ENCODE measurements around the gene RUNX3. TPM values are rescaled to one million over a fixed set of nuclear protein-coding genes. Genes with fewer than 3 reads are reported as not detected.
"Not testable (repeated sequence)": the region's sequence is repeated elsewhere in the genome, so short reads cannot be mapped to it uniquely, and the experiment has no call there.

Gene RUNX3
- polyA plus RNA-seq, 1 donor, result 0.27 TPM

GRCh38 chr1:24901791-24902470 lies 28.1 kb downstream of the RUNX3 start:
- DNase-seq, result no peak

GRCh38 chr1:24900985-24901781 lies 28.9 kb downstream of the RUNX3 start:
- no peak for DNase-seq

DNA sequence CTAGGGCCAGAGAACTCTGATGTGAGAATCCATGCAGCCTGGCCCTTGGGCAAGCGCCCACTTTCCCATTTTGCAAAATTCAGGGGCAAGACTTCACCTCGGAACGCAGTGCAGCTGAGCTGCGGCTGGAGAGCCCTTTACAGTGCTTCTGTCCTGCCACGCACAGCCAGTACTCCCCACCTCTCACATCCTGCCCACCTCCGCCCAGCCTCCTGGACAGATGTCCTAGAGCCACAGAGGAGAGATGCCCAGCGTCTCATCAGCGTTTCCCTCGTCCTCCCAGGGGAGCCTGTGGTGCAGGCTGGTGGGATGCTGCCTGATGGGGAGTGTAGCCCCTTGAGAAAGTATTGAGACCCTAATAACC lies 29.6 kb downstream of the RUNX3 start:
- DNase-seq, result no peak

DNA sequence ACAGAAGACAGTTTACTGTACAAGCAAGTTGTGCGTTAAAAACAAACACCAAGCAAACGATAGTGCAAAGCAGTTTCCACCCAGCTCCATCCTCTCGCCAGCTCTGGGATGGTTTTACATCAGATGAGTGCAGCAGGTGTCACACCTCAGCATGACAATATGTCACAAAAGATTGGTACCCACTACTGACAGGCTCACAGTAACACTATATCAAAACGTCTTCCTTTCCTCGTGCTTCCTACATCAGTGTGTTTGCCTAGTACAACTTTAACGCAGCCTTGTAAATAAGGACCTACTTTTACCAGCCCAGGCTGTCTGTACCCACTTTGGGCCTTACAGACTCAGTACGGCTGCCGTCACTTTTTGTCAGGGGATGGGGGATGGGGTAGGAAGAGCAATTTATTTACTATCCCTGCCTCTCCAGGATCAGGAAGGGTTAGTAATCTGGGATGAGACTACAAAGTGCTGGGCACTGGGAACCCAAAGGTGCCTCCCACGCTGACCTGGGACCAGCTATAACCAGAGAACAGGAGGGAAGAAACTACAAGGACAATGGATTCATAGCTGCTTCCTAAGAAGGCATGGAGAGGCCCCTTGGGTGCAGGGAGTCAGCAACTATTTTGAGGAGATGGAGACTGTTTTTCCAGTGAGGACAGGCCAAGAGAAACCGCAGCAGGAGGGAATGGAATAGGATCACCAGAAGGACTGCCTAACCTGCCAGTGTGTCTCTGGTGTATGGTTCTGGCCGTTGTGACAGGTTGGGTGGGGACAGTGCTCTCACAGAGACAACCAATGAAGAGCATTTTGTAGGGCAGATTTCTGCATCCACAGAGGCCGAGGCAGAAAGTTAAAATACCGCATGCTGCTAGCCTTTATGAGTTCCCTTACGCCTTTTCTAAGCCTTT lies 30.2 kb downstream of the RUNX3 start:
- no peak for DNase-seq

GRCh38 chr1:24898909-24899439 lies 31.1 kb downstream of the RUNX3 start:
- DNase-seq, result no peak

DNA sequence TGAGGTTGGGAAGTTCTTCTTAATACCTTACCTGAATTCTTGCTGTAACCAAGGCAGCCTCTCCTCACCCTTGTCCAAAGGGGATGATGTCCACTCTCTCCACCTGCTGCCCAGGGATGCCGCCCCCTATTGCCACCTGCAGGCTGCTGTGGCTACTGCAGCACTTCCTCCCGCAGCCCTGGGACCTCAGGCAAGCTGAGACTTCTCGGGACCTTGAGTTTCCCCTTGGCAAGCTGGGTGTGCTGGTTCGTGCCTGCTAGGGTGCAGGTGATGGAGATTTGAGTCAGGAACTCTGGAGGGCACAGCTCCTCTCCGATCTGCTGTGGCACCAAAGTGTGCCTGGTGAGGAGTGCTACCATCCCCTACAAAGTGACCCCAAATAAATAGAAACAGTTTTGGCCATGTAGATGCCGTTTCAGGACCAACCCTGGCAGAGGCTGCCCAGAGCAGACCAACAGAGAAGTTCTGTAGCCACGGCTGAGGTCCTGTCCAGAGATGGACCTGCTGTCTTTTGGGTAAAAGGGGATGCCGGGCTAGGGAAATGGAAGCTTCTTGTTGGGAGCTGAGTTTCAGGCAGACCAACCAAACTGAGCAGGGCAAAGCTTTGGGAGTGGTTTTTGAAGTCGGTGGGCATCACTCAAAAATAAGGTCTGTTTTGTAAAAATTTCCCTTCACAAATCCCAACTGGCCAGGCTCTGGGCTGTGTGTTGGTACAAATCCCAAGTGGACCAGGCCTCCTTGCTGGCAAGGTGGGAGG lies 31.7 kb downstream of the RUNX3 start:
- DNase-seq, result peak; percentile 25

GRCh38 chr1:24897263-24898151 lies 32.6 kb downstream of the RUNX3 start:
- DNase-seq, result no peak

DNA sequence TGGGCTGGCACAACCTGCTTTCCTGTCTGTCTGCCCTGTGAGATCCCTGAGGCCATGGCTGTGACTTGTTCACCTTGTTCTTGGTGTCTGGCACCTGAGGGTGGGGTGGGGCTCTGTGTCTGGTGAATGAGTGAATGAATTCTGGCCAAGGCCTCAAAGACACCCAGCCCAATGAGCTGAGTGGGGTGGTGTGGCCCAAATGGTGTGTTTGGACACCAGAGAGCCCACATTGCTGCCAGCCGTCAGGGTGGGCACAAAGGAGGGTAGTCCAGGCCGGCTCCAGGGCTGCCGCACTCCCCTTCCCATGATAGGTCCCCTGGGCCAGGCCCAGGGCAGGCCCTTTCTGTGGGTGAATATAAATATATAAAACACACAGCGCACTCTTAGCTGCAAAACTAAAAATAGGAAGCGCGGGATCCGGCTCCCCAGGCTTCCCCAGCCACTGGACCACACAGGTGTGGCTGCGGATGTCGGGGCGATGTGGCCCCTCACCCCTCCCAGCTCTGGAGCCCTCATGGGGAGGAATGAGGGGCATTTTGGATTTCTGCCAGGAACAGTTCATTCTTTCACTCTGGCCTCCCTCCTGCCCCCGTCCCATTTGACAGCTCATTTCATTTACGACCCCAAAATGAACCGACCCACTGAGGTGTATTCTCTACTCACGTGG lies 33.3 kb downstream of the RUNX3 start:
- no peak for DNase-seq

- no peak for DNase-seq
Measured at GRCh38 chr1:24896176-24896575, 33.9 kb downstream of the RUNX3 start.

GRCh38 chr1:24895511-24895910 lies 34.6 kb downstream of the RUNX3 start:
- no peak for DNase-seq

DNA sequence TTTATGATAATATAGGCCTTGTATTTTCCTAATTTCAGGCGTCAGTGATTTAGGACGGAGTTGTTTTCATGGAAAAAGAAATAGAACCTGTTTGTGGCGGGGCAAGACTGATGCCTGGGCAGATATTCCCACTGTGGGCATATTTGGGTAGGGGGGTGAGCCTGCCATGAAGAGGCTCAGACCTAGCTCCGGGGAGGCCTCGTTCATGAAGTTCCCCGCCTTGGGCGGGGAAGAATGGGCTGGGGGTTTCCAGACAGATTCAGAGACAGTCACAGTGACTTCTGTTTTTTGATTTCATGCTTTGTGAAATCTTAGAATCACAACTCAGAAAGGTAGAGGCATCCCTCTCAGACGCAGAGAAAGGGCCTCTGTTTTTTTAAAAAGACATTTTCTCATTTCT lies 36.1 kb downstream of the RUNX3 start:
- no peak for DNase-seq

DNA sequence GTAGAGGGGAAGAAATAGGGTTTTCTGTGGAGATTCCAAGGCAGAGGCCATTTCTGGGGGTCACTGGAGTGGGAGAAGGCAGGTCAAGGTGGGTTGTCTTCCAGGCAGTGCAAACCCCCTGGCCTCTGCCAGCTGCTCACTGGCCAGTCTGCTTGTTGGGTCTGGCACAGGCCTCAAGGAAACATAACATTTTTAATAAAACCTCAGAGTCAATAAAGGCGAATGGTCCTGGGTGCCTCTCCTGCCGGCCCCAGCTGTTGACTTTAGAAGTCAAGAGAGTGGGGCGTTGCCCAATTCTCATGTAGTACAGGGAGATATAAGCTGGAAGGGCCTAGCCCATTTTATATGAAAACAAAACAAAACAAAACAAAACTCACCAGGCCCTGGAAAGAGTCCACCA lies 36.6 kb downstream of the RUNX3 start:
- no peak for DNase-seq

GRCh38 chr1:24892188-24893153 lies 37.6 kb downstream of the RUNX3 start:
- no peak for DNase-seq

DNA sequence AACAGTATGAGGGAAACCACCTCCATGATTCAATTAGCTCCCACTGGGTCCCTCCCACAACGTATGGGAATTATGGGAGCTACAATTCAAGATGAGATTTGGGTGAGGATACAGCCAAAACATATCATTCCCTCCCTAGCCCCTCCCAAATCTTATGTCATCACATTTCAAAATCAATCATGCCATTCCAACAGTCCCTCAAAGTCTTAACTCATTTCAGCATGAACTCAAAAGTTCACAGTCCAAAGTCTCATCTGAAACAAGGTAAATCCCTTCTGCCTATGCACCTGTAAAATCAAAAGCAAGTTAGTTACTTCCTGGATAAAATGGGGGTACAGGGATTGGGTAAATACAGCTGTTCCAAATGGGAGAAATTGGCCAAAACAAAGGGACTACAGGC lies 38.7 kb downstream of the RUNX3 start:
- not testable (repeated sequence) for DNase-seq

GRCh38 chr1:24890887-24891286 lies 39.2 kb downstream of the RUNX3 start:
- DNase-seq, result no peak

DNA sequence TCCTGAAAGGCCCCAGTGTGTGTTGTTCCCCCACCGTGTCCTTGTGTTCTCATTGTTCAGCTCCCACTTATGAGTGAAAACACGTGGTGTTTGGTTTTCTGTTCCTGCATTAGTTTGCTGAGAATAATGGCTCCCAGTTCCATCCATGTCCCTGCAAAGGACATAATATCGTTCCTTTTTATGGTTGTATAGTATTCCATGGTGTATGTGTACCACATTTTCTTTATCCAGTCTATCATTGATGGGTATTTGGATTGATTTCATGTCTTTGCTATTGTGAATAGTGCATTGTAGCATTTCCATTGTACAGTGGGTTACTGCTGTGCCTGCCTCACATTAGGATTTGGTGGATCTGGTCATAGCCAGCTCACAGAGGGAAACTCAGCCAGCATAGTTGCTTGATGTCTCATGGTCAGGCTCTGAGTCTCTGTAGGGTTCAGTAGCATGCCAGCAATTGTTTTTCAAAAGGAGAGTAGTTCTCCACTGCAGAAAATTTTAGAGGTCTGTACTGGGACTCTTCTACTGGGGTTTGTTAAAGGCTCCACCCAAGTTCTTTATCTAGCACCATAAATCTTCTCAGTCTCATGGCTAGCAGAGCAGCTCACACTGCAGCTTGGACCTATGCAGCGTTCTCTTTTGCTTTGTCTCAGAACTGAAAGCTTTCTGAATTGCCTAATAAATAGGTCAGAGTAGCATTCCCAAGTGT lies 41.0 kb downstream of the RUNX3 start:
- no peak for DNase-seq

DNA sequence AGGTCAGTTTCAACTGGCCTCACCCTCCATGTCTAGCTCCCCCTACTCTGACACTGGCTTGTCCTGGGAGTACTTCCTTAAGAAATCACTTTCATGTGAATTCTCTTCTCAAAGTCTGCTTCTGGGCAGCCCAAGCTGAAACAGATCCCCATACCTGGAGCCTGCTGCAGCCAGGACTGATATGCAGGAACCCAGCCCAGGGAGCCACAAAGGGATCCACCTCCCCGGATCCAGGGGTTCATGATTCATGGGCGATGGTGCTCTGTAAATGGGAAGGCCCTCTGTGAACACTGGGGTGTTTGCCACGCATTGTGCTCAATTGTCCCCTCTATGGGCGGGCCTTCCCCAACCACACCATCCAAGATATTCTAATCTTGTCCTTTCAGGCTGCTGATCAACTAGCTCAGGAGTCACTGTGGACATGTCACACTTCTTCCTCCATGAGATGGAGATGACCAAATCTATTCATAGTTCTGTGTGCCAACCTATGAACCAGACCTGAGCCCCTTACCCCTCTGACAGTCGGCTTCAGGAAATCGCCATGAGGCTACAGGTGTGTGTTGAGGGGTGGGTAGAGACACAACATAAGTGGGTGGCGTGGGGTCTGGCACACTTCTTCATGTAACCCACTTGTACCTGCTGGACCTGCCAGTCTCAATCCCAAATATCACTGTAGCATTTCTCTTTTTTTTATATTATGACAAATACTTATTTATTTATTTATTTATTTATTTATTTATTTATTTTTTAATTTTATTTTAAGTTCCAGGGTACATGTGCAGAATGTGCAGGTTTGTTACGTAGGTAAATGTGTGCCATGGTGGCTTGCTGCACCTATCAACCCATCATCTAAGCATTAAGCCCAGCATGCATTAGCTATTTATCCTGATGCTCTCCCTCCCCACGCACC lies 41.8 kb downstream of the RUNX3 start:
- DNase-seq, result no peak
